Stomach (tissue), 9 donors: ENCODE measurements around the gene BCORL1. TPM values are rescaled to one million over a fixed set of nuclear protein-coding genes. Genes with fewer than 3 reads are reported as not detected.

Experiments
- DNase-seq, 2 donors: peaks; one replicate each; pipeline versions ENCODE4 v3.0.0 to v3.0.0-alpha.2; 2013 to 2019
- H3K27ac ChIP-seq, 5 donors: fragments of 200-600 bp in 4 of 5; sonication (generic) in 4 of 5; one replicate each; pipeline ENCODE4 v1.5.1; 2013 to 2019; ENCODE audit warnings: mild to moderate bottlenecking in 1 of 5, moderate library complexity in 1 of 5
- H3K27me3 ChIP-seq, 3 donors: fragments of 200-600 bp; sonication (generic); one replicate each; pipeline ENCODE4 v1.5.1; 2017 to 2019; ENCODE audit warnings: mixed run types in 1 of 3
- H3K36me3 ChIP-seq, 4 donors: fragments of 200-600 bp; sonication (generic); 1 replicate in 3 of 4; 2 replicates in 1 of 4; pipeline ENCODE4 v1.5.1; 2016 to 2019
- H3K4me1 ChIP-seq, 4 donors: fragments of 200-600 bp; sonication (generic); one replicate each; pipeline ENCODE4 v1.5.1; 2016 to 2019
- H3K4me3 ChIP-seq, 4 donors: fragments of 200-600 bp; sonication (generic) in 3 of 4; one replicate each; pipeline ENCODE4 v1.5.1; 2016 to 2019; ENCODE audit warnings: mild to moderate bottlenecking in 1 of 4
- H3K9me3 ChIP-seq, 4 donors: fragments of 200-600 bp; sonication (generic); one replicate each; pipeline ENCODE4 v1.5.1; 2016 to 2019
- EP300 ChIP-seq: sonication (generic); formaldehyde crosslinking; IDR thresholded peaks from one replicate; pipeline ENCODE4 v1.6.1; 2017; ENCODE audit warnings: antibody characterized with exemption
- POLR2A ChIP-seq, 4 donors: fragments of 450-650 bp; IDR thresholded peaks; one replicate each; pipeline ENCODE4 v1.6.1; 2016; ENCODE audit warnings: antibody characterized with exemption in 4 of 4, control low read depth in 2 of 4, mild to moderate bottlenecking in 1 of 4, moderate library complexity in 1 of 4
- POLR2AphosphoS5 ChIP-seq, 3 donors: sonication (generic); formaldehyde crosslinking; IDR thresholded peaks; one replicate each; pipeline ENCODE4 v1.6.1; 2016; ENCODE audit warnings: antibody characterized with exemption in 3 of 3
- WGBS, 5 donors: extraction: QIAGEN DNeasy Blood & Tissue Kit in 3 of 5; methylation state at CpG; one replicate each; pipeline versions ENCODE4 v1.1.5 to v1.1.7; 2013 to 2018; 5-methylcytosine and 5-hydroxymethylcytosine counted together
- intact Hi-C: fragments of 100-400 bp; cut with DNase I; formaldehyde crosslinking; loops from one replicate; pipeline ENCODE4 v1.15.1; 2023; ENCODE audit warnings: low total_unique reads
- polyA plus RNA-seq, 3 donors: library from polyadenylated mRNA; stranded (reverse); fragments of 200-250 nt; gene quantifications; one replicate each; pipeline ENCODE4 v1.2.3, GENCODE V29; 2013
- total RNA-seq, 5 donors: library from RNA; depleted of rRNA; stranded (reverse); fragments of >200 nt; gene quantifications; one replicate each; pipeline versions ENCODE4 v1.1.0 to v1.2.3, GENCODE V29; 2014 to 2016
- TF ChIP-seq, protein P1 (sequence below), 7 experiments: fragments of 450-650 bp in 4 of 7; fragments of 200-600 bp in 3 of 7; sonication (generic) in 3 of 7; IDR thresholded peaks; one replicate each; pipeline ENCODE4 v1.5.1; 2016 to 2019; ENCODE audit warnings: antibody characterized with exemption in 7 of 7, control low read depth in 2 of 7, mild to moderate bottlenecking in 1 of 7
- donor health status: healthy with polysubstance abuse.
- donor health status: Bipolar disorder and iron deficiency.
- donor health status: healthy.

Gene BCORL1
- total and polyA plus RNA-seq, 8 donors, result 0.89 to 16.8 (median 2.7) TPM

DNA sequence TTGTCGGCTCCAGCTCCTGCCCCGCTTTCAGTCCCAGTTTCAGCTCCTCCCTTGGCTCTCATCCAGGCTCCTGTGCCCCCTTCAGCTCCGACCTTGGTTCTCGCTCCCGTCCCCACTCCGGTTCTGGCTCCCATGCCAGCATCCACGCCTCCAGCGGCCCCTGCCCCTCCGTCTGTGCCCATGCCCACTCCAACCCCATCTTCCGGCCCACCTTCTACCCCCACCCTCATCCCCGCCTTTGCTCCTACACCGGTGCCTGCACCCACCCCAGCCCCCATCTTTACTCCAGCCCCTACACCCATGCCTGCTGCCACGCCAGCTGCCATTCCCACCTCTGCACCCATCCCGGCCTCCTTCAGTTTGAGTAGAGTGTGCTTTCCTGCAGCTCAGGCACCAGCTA lies 31.2 kb downstream of the BCORL1 start:
- 80 to 95% (median 89%) methylated on average over 1 to 14 of the region's 14 CpGs for WGBS, 5 donors
- TF ChIP-seq POLR2AphosphoS5 (IDR thresholded peaks at IDR 0.05) (no peak), EP300 (no peak), POLR2A (IDR thresholded peaks at IDR 0.05) (no peak)
- TF ChIP-seq, protein P1, sequence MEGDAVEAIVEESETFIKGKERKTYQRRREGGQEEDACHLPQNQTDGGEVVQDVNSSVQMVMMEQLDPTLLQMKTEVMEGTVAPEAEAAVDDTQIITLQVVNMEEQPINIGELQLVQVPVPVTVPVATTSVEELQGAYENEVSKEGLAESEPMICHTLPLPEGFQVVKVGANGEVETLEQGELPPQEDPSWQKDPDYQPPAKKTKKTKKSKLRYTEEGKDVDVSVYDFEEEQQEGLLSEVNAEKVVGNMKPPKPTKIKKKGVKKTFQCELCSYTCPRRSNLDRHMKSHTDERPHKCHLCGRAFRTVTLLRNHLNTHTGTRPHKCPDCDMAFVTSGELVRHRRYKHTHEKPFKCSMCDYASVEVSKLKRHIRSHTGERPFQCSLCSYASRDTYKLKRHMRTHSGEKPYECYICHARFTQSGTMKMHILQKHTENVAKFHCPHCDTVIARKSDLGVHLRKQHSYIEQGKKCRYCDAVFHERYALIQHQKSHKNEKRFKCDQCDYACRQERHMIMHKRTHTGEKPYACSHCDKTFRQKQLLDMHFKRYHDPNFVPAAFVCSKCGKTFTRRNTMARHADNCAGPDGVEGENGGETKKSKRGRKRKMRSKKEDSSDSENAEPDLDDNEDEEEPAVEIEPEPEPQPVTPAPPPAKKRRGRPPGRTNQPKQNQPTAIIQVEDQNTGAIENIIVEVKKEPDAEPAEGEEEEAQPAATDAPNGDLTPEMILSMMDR (IDR thresholded peaks at IDR 0.05), result no peak
- H3K4me3 ChIP-seq, result no peak overlapping the region
- intact Hi-C loops, result no loop called here
- peaks cover 0 to 70% (median 57%) of the 10 kb centered on the region in 4 donors for H3K36me3 ChIP-seq
- peaks cover 0 to 1% (median under 1%) of the 10 kb centered on the region in 4 donors for H3K4me1 ChIP-seq
- no peak for DNase-seq
- H3K27me3 ChIP-seq, result no peaks in the 10 kb centered on the region
- H3K27ac ChIP-seq, result no peak overlapping the region
- H3K9me3 ChIP-seq, result no peaks in the 10 kb centered on the region

DNA sequence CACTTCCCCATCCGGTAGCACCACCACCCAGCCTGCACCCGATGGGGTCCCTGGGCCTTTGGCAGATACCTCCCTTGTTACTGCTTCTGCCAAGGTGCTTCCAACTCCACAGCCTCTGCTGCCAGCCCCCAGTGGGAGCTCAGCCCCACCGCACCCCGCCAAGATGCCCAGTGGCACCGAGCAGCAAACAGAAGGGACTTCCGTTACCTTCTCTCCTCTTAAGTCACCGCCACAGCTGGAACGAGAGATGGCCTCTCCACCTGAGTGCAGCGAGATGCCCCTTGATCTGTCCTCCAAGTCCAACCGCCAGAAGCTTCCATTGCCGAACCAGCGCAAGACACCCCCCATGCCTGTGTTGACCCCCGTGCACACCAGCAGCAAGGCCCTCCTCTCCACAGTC lies 31.9 kb downstream of the BCORL1 start:
- Histone ChIP-seq H3K9me3 (no peaks in the 10 kb centered on the region), H3K27me3 (no peaks in the 10 kb centered on the region), H3K36me3 (peaks cover 0 to 65% (median 53%) of the 10 kb centered on the region in 4 donors), H3K4me1 (peaks cover 0 to 7% (median 2%) of the 10 kb centered on the region in 4 donors), H3K27ac (no peak overlapping the region), H3K4me3 (no peak overlapping the region)
- DNase-seq, result no peak
- 92 to 100% (median 94%) methylated on average over 3 to 13 of the region's 13 CpGs for WGBS, 5 donors
- no peak for TF ChIP-seq POLR2A (IDR thresholded peaks at IDR 0.05)
- no peak for TF ChIP-seq POLR2AphosphoS5 (IDR thresholded peaks at IDR 0.05)
- TF ChIP-seq EP300, result no peak
- TF ChIP-seq, protein P1 (IDR thresholded peaks at IDR 0.05), result no peak
- intact Hi-C loops, result no loop called here

DNA sequence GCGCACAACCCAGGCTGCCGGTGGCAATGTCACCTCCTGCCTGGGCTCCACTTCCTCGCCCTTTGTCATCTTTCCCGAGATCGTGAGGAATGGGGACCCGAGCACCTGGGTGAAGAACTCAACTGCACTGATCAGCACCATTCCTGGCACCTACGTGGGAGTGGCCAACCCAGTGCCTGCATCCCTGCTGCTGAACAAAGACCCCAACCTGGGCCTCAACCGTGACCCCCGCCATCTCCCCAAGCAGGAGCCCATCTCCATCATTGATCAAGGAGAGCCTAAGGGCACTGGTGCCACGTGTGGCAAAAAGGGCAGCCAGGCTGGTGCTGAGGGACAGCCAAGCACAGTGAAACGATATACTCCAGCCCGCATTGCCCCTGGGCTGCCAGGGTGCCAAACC lies 32.3 kb downstream of the BCORL1 start:
- TF ChIP-seq POLR2A (IDR thresholded peaks at IDR 0.05), result no peak
- WGBS, 5 donors, result 89 to 96% (median 95%) methylated on average over 4 to 12 of the region's 12 CpGs
- Histone ChIP-seq H3K4me1 (peaks cover 0 to 12% (median 2%) of the 10 kb centered on the region in 4 donors), H3K27ac (no peak overlapping the region), H3K36me3 (peaks cover 0 to 62% (median 51%) of the 10 kb centered on the region in 4 donors), H3K27me3 (no peaks in the 10 kb centered on the region), H3K4me3 (no peak overlapping the region), H3K9me3 (no peaks in the 10 kb centered on the region)
- DNase-seq, result no peak
- intact Hi-C loops, result no loop called here

DNA sequence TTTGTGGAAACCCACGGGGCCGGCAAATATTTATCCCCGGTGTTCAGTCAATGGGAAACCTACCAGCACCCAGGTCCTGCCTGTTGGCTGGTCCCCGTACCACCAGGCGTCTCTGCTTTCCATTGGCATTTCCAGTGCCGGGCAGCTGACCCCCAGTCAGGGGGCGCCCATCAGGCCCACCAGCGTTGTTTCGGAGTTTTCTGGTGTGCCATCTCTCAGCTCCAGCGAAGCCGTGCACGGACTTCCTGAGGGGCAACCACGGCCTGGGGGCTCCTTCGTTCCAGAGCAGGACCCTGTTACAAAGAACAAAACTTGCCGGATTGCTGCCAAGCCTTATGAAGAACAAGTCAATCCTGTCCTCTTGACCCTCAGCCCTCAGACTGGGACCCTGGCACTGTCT lies 32.7 kb downstream of the BCORL1 start:
- no peak for DNase-seq
- Histone ChIP-seq H3K27me3 (no peaks in the 10 kb centered on the region), H3K4me3 (no peak overlapping the region), H3K27ac (no peak overlapping the region), H3K36me3 (peaks cover 0 to 58% (median 49%) of the 10 kb centered on the region in 4 donors), H3K4me1 (peaks cover 0 to 13% (median 2%) of the 10 kb centered on the region in 4 donors), H3K9me3 (no peaks in the 10 kb centered on the region)
- TF ChIP-seq EP300, result no peak
- no peak for TF ChIP-seq POLR2AphosphoS5 (IDR thresholded peaks at IDR 0.05)
- no peak for TF ChIP-seq POLR2A (IDR thresholded peaks at IDR 0.05)
- TF ChIP-seq, protein P1 (IDR thresholded peaks at IDR 0.05), result no peak
- intact Hi-C loops, result no loop called here
- WGBS, 5 donors, result 90 to 95% (median 92%) methylated on average over 12 to 15 of the region's 15 CpGs

DNA sequence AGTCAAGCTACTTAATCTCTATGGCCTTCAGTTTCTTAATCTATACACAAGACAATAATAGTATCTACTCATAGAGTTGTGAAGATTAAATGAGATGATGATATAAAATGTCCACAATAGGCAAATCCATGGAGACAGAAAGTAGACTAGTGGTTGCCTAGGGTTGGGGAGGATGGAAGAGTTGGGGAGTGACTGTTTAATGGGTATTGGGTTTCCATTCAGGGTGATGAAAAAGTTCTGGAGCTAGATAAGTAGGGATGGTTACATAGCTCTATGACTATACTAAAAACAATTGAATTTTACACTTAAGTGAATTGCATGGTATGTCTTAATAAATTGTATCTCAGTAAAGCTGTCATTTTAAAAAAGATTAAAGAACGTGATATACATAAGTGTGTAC lies 35.7 kb downstream of the BCORL1 start:
- Histone ChIP-seq H3K36me3 (peaks cover 0 to 70% (median 62%) of the 10 kb centered on the region in 4 donors), H3K4me3 (no peak overlapping the region), H3K27ac (no peak overlapping the region), H3K27me3 (no peaks in the 10 kb centered on the region), H3K4me1 (peaks cover 0 to 13% (median 2%) of the 10 kb centered on the region in 4 donors), H3K9me3 (no peaks in the 10 kb centered on the region)
- DNase-seq, result no peak
- TF ChIP-seq, protein P1 (IDR thresholded peaks at IDR 0.05), result no peak
- 69 to 94% (median 86%) methylated on average over 1 of the region's 1 CpG for WGBS, 5 donors
- intact Hi-C loops, result no loop called here
